Naive thymus-derived CD4-positive, alpha-beta T cell (primary cell): Measurements from ENCODE around the gene COQ10A. TPM values are rescaled to one million over a fixed set of nuclear protein-coding genes. Genes with fewer than 3 reads are reported as not detected.
"Not testable (repeated sequence)": the region's sequence is repeated elsewhere in the genome, so short reads cannot be mapped to it uniquely, and the experiment has no call there.

Experiments
- ATAC-seq: fragments of 150-1000 bp; cut with Tn5 transposase; 2 replicates; pipeline ENCODE4 v1.10.0; 2021; ENCODE audit warnings: mild to moderate bottlenecking, moderate library complexity
- CTCF ChIA-PET: fragments of 350-600 bp; sonication (Branson Sonifier 250); formaldehyde crosslinking; loops from one replicate; lab custom pipeline; 2021; ENCODE audit warnings: antibody characterized with exemption; lab: Charles Lee
- POLR2A ChIA-PET: fragments of 350-600 bp; sonication (Branson Sonifier 250); formaldehyde crosslinking; loops from one replicate; lab custom pipeline; 2021; ENCODE audit warnings: antibody characterized with exemption, inconsistent platforms; lab: Charles Lee
- DNase-seq, 9 donors: peaks; one replicate each; pipeline versions ENCODE4 v3.0.0 to v3.0.0-alpha.2; 2020 to 2022; ENCODE audit warnings: mixed read lengths in 1 of 9
- H3K27ac ChIP-seq: one replicate; pipeline ENCODE4 v1.7.0; 2013; ENCODE audit warnings: mild to moderate bottlenecking, low read depth, low read length, moderate library complexity
- H3K27me3 ChIP-seq, 2 donors: one replicate each; pipeline ENCODE4 v1.7.0; 2013; ENCODE audit warnings: low read length in 2 of 2, mild to moderate bottlenecking in 2 of 2, moderate library complexity in 2 of 2; ENCODE audit not compliant: control insufficient read depth in 2 of 2, insufficient read depth in 2 of 2
- H3K36me3 ChIP-seq, 3 experiments: 1 replicate in 2 of 3; 2 replicates in 1 of 3; pipeline ENCODE4 v1.7.0; 2013; ENCODE audit warnings: low read length in 3 of 3, mild to moderate bottlenecking in 3 of 3, moderate library complexity in 1 of 3; ENCODE audit not compliant: insufficient read depth in 3 of 3, control insufficient read depth in 2 of 3
- H3K4me1 ChIP-seq, 2 donors: one replicate each; pipeline ENCODE4 v1.7.0; 2013; ENCODE audit warnings: low read length in 2 of 2, mild to moderate bottlenecking in 2 of 2, moderate library complexity in 1 of 2; ENCODE audit not compliant: control insufficient read depth in 2 of 2, insufficient read depth in 2 of 2
- H3K4me3 ChIP-seq: 2 replicates; pipeline ENCODE4 v1.7.0; 2013; ENCODE audit warnings: mild to moderate bottlenecking, low read length
- H3K9me3 ChIP-seq, 3 experiments: 1 replicate in 2 of 3; 2 replicates in 1 of 3; pipeline ENCODE4 v1.7.0; 2013; ENCODE audit warnings: low read length in 3 of 3; ENCODE audit not compliant: control insufficient read depth in 2 of 3
- H3K27ac Mint-ChIP-seq, 9 donors: one replicate each; pipeline ENCODE4 v1.8.0; 2020 to 2022; ENCODE audit warnings: mixed read lengths in 9 of 9, mild to moderate bottlenecking in 8 of 9, moderate library complexity in 5 of 9, inconsistent platforms in 2 of 9
- H3K27me3 Mint-ChIP-seq, 5 donors: one replicate each; pipeline ENCODE4 v1.8.0; 2021 to 2022; ENCODE audit warnings: mixed read lengths in 5 of 5, mild to moderate bottlenecking in 1 of 5
- H3K36me3 Mint-ChIP-seq, 5 donors: one replicate each; pipeline ENCODE4 v1.8.0; 2020 to 2022; ENCODE audit warnings: mixed read lengths in 5 of 5, mild to moderate bottlenecking in 3 of 5, inconsistent platforms in 1 of 5
- H3K4me1 Mint-ChIP-seq, 7 donors: one replicate each; pipeline ENCODE4 v1.8.0; 2020 to 2022; ENCODE audit warnings: mixed read lengths in 7 of 7, mild to moderate bottlenecking in 3 of 7, inconsistent platforms in 1 of 7
- H3K4me3 Mint-ChIP-seq, 10 donors: one replicate each; pipeline ENCODE4 v1.8.0; 2020 to 2022; ENCODE audit warnings: mild to moderate bottlenecking in 10 of 10, mixed read lengths in 10 of 10, moderate library complexity in 6 of 10, inconsistent platforms in 2 of 10
- H3K9me3 Mint-ChIP-seq, 11 donors: one replicate each; pipeline ENCODE4 v1.8.0; 2020 to 2022; ENCODE audit warnings: mixed read lengths in 11 of 11, mild to moderate bottlenecking in 4 of 11, inconsistent platforms in 1 of 11, moderate library complexity in 1 of 11
- intact Hi-C, 2 donors: fragments of 100-400 bp; cut with micrococcal nuclease; formaldehyde crosslinking; loops; one replicate each; pipeline ENCODE4 v1.15.1; 2023
- polyA plus RNA-seq, 2 donors: library from polyadenylated mRNA; unstranded; fragments of 300-500 nt; fragmentation: Illumina TruSeq; gene quantifications; one replicate each; pipeline ENCODE4 v1.2.3, GENCODE V29; 2021
- total RNA-seq, 6 experiments: library from RNA in 5 of 6; stranded (reverse) in 5 of 6; gene quantifications; 1 replicate in 5 of 6; 2 replicates in 1 of 6; pipeline ENCODE4 v1.2.3 and lab custom pipeline; 2021 to 2026

Gene COQ10A
- total and polyA plus RNA-seq, 7 experiments from 2014 or later = 9.7 to 39.4 (median 29.7) TPM

GRCh38 chr12:56271031-56271430 is 4.3 kb downstream of the COQ10A start:
- ChIA-PET CTCF (interaction anchor here (0.8 kb wide), 2 partner anchors 14 to 79 kb away, joined by 3 read pairs; no protein-coding TSS in a partner anchor), POLR2A (interaction anchor here (0.7 kb wide), 1 partner anchor 45 kb away, joined by 3 read pairs; the partner anchor contains the start of gene CNPY2)
- DNase-seq = no peak

GRCh38 chr12:56272468-56272867 is 5.7 kb downstream of the COQ10A start:
- H3K36me3 Mint-ChIP-seq = peaks cover 12 to 35% (median 21%) of the 10 kb centered on the region in 5 donors
- H3K27me3 Mint-ChIP-seq, DNase-seq, H3K4me1 Mint-ChIP-seq, H3K4me3 Mint-ChIP-seq, H3K9me3 ChIP-seq, H3K27me3 ChIP-seq, H3K9me3 Mint-ChIP-seq, CTCF ChIA-PET, H3K27ac ChIP-seq, ATAC-seq, intact Hi-C loops, H3K4me1 ChIP-seq, H3K4me3 ChIP-seq: not testable (repeated sequence)
- peak overlapping the region in 2 of 9 donors; percentile 12 to 32 for H3K27ac Mint-ChIP-seq
- H3K36me3 ChIP-seq = peaks cover 7 to 54% (median 19%) of the 10 kb centered on the region in 3 experiments
- POLR2A ChIA-PET = interaction anchor here (0.7 to 1.0 kb wide), 2 partner anchors 20 to 157 kb away, joined by 3 to 4 read pairs; no protein-coding TSS in a partner anchor

More at GRCh38 chr12:56271031-56271430, 4.3 kb downstream of the COQ10A start:
- Histone ChIP-seq H3K36me3 (peaks cover 7 to 43% (median 14%) of the 10 kb centered on the region in 3 experiments), H3K9me3 (no peaks in the 10 kb centered on the region), H3K27ac (peak overlapping the region; percentile 44), H3K4me1 (peaks cover 0 to 8% of the 10 kb centered on the region in 2 donors), H3K27me3 (no peaks in the 10 kb centered on the region), H3K4me3 (no peak overlapping the region)
- Mint-ChIP-seq H3K27ac (peak overlapping the region in 6 of 9 donors; percentile 10 to 78 (median 42)), H3K4me3 (no peak overlapping the region), H3K27me3 (no peaks in the 10 kb centered on the region), H3K9me3 (peaks cover 0 to 2% (median 0%) of the 10 kb centered on the region in 11 donors), H3K4me1 (peaks cover 0 to 20% (median 17%) of the 10 kb centered on the region in 7 donors), H3K36me3 (peaks cover 12 to 35% (median 18%) of the 10 kb centered on the region in 5 donors)
- intact Hi-C loops = no loop called here
- no peak for ATAC-seq

GRCh38 chr12:56274299-56274698 is 7.6 kb downstream of the COQ10A start:
- Mint-ChIP-seq H3K36me3 (peaks cover 12 to 37% (median 25%) of the 10 kb centered on the region in 5 donors), H3K27ac (no peak overlapping the region), H3K9me3 (no peaks in the 10 kb centered on the region), H3K4me1 (peaks cover 0 to 3% (median 0%) of the 10 kb centered on the region in 7 donors), H3K27me3 (no peaks in the 10 kb centered on the region), H3K4me3 (no peak overlapping the region)
- Histone ChIP-seq H3K27ac (no peak overlapping the region), H3K36me3 (peaks cover 9 to 73% (median 26%) of the 10 kb centered on the region in 3 experiments), H3K4me3 (no peak overlapping the region), H3K27me3 (no peaks in the 10 kb centered on the region), H3K4me1 (no peaks in the 10 kb centered on the region), H3K9me3 (no peaks in the 10 kb centered on the region)
- CTCF ChIA-PET = no interaction called here
- DNase-seq (no peak), ATAC-seq (no peak)
- POLR2A ChIA-PET = no interaction called here
- intact Hi-C loops = no loop called here

DNA sequence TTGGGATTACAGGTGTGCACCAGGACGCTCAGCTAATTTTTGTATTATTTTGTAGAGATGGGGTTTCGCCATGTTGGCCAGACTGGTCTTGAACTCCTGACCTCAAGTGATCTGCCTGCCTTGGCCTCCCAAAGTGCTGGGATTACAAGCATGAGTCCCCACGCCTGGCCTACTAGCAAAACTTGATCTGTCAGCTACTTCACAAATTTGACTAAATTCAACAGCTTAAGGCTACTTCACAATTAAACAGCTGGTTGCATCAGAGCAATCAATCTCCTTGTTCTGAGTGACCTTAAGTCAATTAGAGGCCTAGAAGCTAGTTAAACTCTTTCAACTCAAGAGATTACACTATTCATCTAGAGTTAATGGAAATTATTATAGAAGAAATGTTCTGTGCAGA is 12.2 kb downstream of the COQ10A start:
- H3K36me3 Mint-ChIP-seq = peaks cover 6 to 40% (median 30%) of the 10 kb centered on the region in 5 donors
- POLR2A ChIA-PET = interaction anchor here (0.6 to 1.3 kb wide), 2 partner anchors 12 to 305 kb away, joined by 3 to 4 read pairs; partner anchors contain the start of gene COQ10A

DNA sequence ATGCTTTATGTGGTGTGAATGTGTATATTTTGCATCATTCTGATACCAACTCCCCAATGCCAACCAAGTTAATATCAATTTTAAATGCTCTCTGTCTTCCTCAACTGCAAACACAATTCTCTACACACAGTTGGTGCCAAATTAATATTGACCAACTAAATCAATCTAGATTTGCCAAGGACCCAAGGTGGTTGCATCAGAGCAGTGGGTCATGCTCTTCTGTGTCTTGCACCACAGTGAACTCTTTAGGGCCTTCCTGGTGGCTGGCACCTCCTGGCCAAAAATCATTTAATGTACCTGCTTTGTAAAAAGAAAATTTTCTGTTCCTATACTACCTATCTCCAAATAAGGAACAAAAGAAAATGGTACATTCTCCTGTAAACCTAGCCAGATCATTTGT is 14.1 kb downstream of the COQ10A start:
- Mint-ChIP-seq H3K27ac (peak overlapping the region in 7 of 9 donors; percentile 1 to 68 (median 27)), H3K36me3 (peaks cover 0 to 35% (median 27%) of the 10 kb centered on the region in 5 donors)
- no peaks in the 10 kb centered on the region for H3K9me3 ChIP-seq

More for the DNA sequence above, 12.2 kb downstream of the COQ10A start:
- intact Hi-C loops = no loop called here
- H3K27ac Mint-ChIP-seq = peak overlapping the region in 1 of 9 donors; percentile 32
- Histone ChIP-seq H3K4me3 (no peak overlapping the region), H3K4me1 (no peaks in the 10 kb centered on the region), H3K27ac (no peak overlapping the region), H3K36me3 (peaks cover 14 to 92% (median 30%) of the 10 kb centered on the region in 3 experiments), H3K27me3 (no peaks in the 10 kb centered on the region), H3K9me3 (no peaks in the 10 kb centered on the region)
- DNase-seq = no peak
- H3K4me1 Mint-ChIP-seq = peaks cover 0 to 3% (median 0%) of the 10 kb centered on the region in 7 donors
- CTCF ChIA-PET = interaction anchor here (0.6 kb wide), 1 partner anchor 1509 kb away, joined by 3 read pairs; no protein-coding TSS in a partner anchor
- no peak overlapping the region for H3K4me3 Mint-ChIP-seq
- no peak for ATAC-seq
- H3K9me3 Mint-ChIP-seq = no peaks in the 10 kb centered on the region
- H3K27me3 Mint-ChIP-seq = no peaks in the 10 kb centered on the region

DNA sequence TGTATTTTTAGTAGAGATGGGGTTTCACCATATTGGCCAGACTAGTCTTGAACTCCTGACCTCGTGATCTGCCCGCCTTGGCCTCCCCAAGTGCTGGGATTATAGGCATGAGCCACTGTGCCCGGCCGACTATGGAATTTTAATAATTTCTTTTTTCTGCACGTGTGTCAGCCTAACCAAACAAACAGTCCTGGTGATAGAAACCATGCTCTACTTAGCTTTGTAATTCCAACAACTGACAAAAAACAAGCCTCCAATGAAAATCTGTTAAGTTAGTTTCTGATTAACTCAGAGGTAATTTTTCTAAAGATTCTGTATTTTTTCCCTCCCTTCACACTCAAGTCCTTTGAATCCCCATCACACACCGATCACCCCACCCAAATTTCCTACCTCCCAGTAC is 15.3 kb downstream of the COQ10A start:
- H3K4me1 ChIP-seq = no peaks in the 10 kb centered on the region
- Mint-ChIP-seq H3K4me3 (no peak overlapping the region), H3K27ac (peak overlapping the region in 2 of 9 donors; percentile 36 to 71), H3K9me3 (no peaks in the 10 kb centered on the region), H3K4me1 (peaks cover 0 to 5% (median 4%) of the 10 kb centered on the region in 7 donors), H3K36me3 (peaks cover 0 to 41% (median 22%) of the 10 kb centered on the region in 5 donors), H3K27me3 (no peaks in the 10 kb centered on the region)
- ChIA-PET CTCF (no interaction called here), POLR2A (no interaction called here)
- H3K27me3 ChIP-seq = no peaks in the 10 kb centered on the region
- DNase-seq = no peak
- H3K9me3 ChIP-seq = no peaks in the 10 kb centered on the region
- intact Hi-C loops = no loop called here
- no peak overlapping the region for H3K4me3 ChIP-seq
- ATAC-seq = no peak
- peaks cover 12 to 79% (median 25%) of the 10 kb centered on the region in 3 experiments for H3K36me3 ChIP-seq
- no peak overlapping the region for H3K27ac ChIP-seq

More for the DNA sequence above, 14.1 kb downstream of the COQ10A start:
- Mint-ChIP-seq H3K4me1 (peaks cover 0 to 3% (median 0%) of the 10 kb centered on the region in 7 donors), H3K27me3 (no peaks in the 10 kb centered on the region), H3K9me3 (no peaks in the 10 kb centered on the region), H3K4me3 (no peak overlapping the region)
- Histone ChIP-seq H3K36me3 (peaks cover 11 to 81% (median 31%) of the 10 kb centered on the region in 3 experiments), H3K4me1 (no peaks in the 10 kb centered on the region), H3K4me3 (no peak overlapping the region), H3K27me3 (no peaks in the 10 kb centered on the region), H3K27ac (no peak overlapping the region)
- no peak for DNase-seq
- POLR2A ChIA-PET = interaction anchor here (0.7 kb wide), 1 partner anchor 9 kb away, joined by 3 read pairs; no protein-coding TSS in a partner anchor
- CTCF ChIA-PET = no interaction called here
- intact Hi-C loops = no loop called here
- no peak for ATAC-seq
